RWPE2 (cell line): ENCODE data around the gene RNF121.
A peak's percentile ranks its signal among the peaks of the same experiment; 100 is the strongest.

ENCODE experiments used
- ATAC-seq: fragments of 200-7000 bp; cut with Tn5 transposase; 3 replicates; pipeline ENCODE4 v1.9.1; 2021; ENCODE audit warnings: low read depth
- DNase-seq: peaks from one replicate; pipeline ENCODE4 v3.0.0-alpha.2; 2020; ENCODE audit warnings: low spot score
- H3K27ac ChIP-seq: fragments of 450-650 bp; 2 replicates; pipeline ENCODE4 v1.5.1; 2017; ENCODE audit warnings: mild to moderate bottlenecking; ENCODE audit not compliant: poor library complexity, severe bottlenecking
- H3K27me3 ChIP-seq: fragments of 250-450 bp; sonication (Bioruptor Pico); 2 replicates; pipeline ENCODE4 v1.5.1; 2021; ENCODE audit warnings: mild to moderate bottlenecking, moderate library complexity; ENCODE audit not compliant: insufficient read depth, poor library complexity, severe bottlenecking
- H3K36me3 ChIP-seq: fragments of 250-450 bp; sonication (Bioruptor Pico); 2 replicates; pipeline ENCODE4 v1.5.1; 2020; ENCODE audit warnings: low read depth, mild to moderate bottlenecking, moderate library complexity
- H3K4me1 ChIP-seq: fragments of 250-450 bp; sonication (Bioruptor Pico); 2 replicates; pipeline ENCODE4 v1.5.1; 2021; ENCODE audit warnings: mild to moderate bottlenecking, moderate library complexity; ENCODE audit not compliant: insufficient read depth, poor library complexity, severe bottlenecking
- H3K4me3 ChIP-seq: fragments of 250-450 bp; sonication (Bioruptor Pico); 2 replicates; pipeline ENCODE4 v1.5.1; 2021; ENCODE audit warnings: mild to moderate bottlenecking, moderate library complexity; ENCODE audit not compliant: severe bottlenecking
- H3K9me3 ChIP-seq: fragments of 250-450 bp; sonication (Bioruptor Pico); 2 replicates; pipeline ENCODE4 v1.5.1; 2021; ENCODE audit warnings: mild to moderate bottlenecking, moderate library complexity; ENCODE audit not compliant: severe bottlenecking
- TF ChIP-seq, protein P1 (sequence below): fragments of 450-650 bp; IDR thresholded peaks from one replicate; pipeline ENCODE4 v1.5.1; 2017; ENCODE audit warnings: mild to moderate bottlenecking, moderate library complexity; ENCODE audit not compliant: poor library complexity, severe bottlenecking

Gene RNF121

DNA sequence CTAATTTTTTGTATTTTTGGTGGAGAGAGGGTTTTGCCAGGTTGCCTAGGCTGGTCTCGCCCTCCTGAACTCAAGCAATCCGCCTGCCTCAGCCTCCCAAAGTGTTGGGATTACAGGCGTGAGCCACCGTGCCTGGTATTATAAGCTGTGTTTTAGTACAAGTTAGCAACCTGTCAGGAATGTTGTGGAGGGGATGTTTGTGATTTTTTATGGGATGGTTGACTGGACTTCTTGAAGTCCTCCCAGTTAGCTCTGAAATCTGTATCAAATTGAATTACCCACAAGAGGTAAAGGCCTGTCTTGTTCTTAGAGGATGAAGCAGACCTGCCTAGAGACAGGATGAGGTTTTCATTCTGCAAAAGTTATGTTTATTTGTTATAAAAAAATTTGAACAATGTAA lies 35.8 kb downstream of the RNF121 start:
- ATAC-seq (no peak), DNase-seq (no peak)
- Histone ChIP-seq H3K27me3 (no peaks in the 10 kb centered on the region), H3K4me1 (no peaks in the 10 kb centered on the region), H3K27ac (no peak overlapping the region), H3K9me3 (no peaks in the 10 kb centered on the region), H3K4me3 (no peak overlapping the region), H3K36me3 (peaks cover 58% of the 10 kb centered on the region)
- TF ChIP-seq, protein P1, sequence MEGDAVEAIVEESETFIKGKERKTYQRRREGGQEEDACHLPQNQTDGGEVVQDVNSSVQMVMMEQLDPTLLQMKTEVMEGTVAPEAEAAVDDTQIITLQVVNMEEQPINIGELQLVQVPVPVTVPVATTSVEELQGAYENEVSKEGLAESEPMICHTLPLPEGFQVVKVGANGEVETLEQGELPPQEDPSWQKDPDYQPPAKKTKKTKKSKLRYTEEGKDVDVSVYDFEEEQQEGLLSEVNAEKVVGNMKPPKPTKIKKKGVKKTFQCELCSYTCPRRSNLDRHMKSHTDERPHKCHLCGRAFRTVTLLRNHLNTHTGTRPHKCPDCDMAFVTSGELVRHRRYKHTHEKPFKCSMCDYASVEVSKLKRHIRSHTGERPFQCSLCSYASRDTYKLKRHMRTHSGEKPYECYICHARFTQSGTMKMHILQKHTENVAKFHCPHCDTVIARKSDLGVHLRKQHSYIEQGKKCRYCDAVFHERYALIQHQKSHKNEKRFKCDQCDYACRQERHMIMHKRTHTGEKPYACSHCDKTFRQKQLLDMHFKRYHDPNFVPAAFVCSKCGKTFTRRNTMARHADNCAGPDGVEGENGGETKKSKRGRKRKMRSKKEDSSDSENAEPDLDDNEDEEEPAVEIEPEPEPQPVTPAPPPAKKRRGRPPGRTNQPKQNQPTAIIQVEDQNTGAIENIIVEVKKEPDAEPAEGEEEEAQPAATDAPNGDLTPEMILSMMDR = no peak

DNA sequence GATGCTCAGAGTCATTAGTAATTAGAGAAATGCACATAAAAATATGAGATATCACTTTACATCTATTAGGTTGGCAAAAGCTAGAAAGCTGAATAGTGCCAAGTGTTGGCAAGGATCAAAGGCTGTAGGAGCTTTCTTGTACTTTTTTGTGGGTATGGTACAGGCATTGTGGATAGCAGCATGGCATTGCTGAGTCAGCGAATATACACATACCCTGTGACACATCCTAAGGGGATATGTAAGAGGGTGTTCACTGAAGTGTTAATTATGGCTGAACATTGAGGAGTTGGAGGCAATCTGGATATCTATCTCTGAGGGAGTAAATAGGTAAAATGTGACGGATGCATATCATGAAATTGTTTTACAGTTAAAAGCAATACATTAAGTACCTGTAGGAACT lies 42.8 kb downstream of the RNF121 start:
- Histone ChIP-seq H3K27ac (no peak overlapping the region), H3K9me3 (no peaks in the 10 kb centered on the region), H3K4me1 (no peaks in the 10 kb centered on the region), H3K36me3 (peaks cover 26% of the 10 kb centered on the region), H3K27me3 (no peaks in the 10 kb centered on the region), H3K4me3 (no peak overlapping the region)
- DNase-seq = no peak
- no peak for ATAC-seq
- TF ChIP-seq, protein P1 = no peak

DNA sequence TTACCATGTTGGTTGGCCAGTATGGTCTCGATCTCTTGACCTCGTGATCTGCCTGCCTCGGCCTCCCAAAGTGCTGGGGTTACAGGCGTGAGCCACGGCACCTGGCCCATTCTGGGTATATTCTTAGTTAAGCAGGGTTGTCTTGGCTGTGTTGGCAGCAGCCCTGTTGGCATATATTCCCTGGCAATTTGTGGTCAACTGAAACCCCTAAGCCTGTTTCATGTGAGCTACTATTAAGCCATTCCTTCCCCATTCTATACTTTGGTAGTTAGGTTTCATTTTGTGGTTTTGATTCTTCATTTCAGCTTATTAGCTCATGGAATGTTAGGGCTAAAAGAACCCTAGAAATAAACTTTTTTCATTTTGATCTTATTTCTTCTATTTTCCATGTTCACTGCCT lies 47.7 kb downstream of the RNF121 start:
- H3K27me3 ChIP-seq = no peaks in the 10 kb centered on the region
- H3K4me1 ChIP-seq = no peaks in the 10 kb centered on the region
- TF ChIP-seq, protein P1 = no peak
- H3K9me3 ChIP-seq = no peaks in the 10 kb centered on the region
- no peak overlapping the region for H3K4me3 ChIP-seq
- DNase-seq = no peak
- H3K27ac ChIP-seq = no peak overlapping the region
- peaks cover 14% of the 10 kb centered on the region for H3K36me3 ChIP-seq
- ATAC-seq = no peak

DNA sequence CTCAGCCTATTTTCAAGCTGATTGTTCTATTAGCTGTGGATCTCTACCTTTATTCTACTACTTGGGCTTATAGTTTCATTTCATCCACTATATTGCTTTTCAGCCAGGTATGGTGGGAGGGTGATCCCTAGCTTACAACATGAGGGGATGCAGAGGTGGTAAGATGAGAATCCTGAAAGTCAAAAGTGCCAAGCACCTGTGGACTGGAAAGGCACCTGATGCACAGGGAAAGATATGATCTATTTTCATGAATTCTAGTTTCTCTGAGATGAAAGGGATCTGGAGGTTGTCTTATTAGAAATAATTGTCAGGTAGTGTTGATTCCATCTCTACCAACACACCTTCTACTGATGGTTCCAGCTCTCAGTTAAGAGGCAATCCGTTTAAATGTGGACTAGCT lies 48.2 kb downstream of the RNF121 start:
- ATAC-seq (no peak), DNase-seq (no peak)
- TF ChIP-seq, protein P1 = no peak
- no peaks in the 10 kb centered on the region for H3K27me3 ChIP-seq
- H3K4me1 ChIP-seq = no peaks in the 10 kb centered on the region
- H3K27ac ChIP-seq = no peak overlapping the region
- peaks cover 14% of the 10 kb centered on the region for H3K36me3 ChIP-seq
- no peaks in the 10 kb centered on the region for H3K9me3 ChIP-seq
- no peak overlapping the region for H3K4me3 ChIP-seq

DNA sequence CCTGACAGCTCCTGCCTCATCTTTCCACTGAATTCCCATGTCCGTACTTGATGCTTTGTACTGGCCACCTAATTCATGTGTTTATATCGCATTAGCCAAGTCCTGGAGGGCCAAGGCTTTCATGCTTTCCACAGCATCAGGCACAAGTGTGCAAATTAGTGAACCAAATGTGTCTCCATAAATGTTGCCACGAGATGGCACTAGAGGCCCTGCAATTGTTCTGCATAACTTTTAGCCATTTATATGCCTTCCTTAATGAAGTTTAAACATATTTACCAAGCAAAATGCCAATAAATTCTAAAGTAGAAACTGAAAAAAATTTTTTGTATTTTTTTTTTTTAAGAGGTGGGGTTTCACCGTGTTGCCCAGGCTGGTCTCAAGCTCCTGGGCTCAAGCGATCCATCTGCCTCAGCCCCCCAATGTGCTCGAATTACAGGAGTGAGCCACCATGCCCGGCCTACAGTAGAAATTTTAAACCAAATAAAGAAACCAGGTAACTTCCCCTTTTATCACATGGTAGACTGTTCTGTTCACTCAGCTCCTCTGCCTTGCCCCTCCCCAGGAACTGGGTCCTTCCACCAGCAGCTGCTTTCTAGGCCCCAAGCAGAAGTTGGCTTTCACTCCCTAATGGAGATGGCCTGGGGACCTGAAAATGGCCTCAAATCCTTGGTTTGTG lies 49.0 kb downstream of the RNF121 start:
- Histone ChIP-seq H3K36me3 (peaks cover 13% of the 10 kb centered on the region), H3K27me3 (no peaks in the 10 kb centered on the region), H3K4me1 (no peaks in the 10 kb centered on the region), H3K27ac (no peak overlapping the region), H3K4me3 (no peak overlapping the region), H3K9me3 (no peaks in the 10 kb centered on the region)
- TF ChIP-seq, protein P1 = peak; percentile 84
- ATAC-seq = peak; percentile 56; the same call in 2 of the 3 replicates
- no peak for DNase-seq
